Spleen (tissue), 7 donors: Measurements from ENCODE around the gene CDC6.

Source experiments
- CTCF ChIP-seq, 11 experiments: fragments of 200-600 bp in 7 of 11; fragments of 450-650 bp in 4 of 11; sonication (generic) in 4 of 11; IDR thresholded peaks in 8 of 11; conservative IDR thresholded peaks in 3 of 11; 1 replicate in 7 of 11; 2 replicates in 4 of 11; pipeline versions ENCODE4 v1.4.0 to v1.8.0; 2016 to 2021; ENCODE audit warnings: antibody characterized with exemption in 11 of 11, inconsistent platforms in 4 of 11, mild to moderate bottlenecking in 1 of 11
- POLR2AphosphoS5 ChIP-seq, 3 donors: sonication (generic); formaldehyde crosslinking; IDR thresholded peaks; one replicate each; pipeline ENCODE4 v1.5.1; 2017; ENCODE audit warnings: antibody characterized with exemption in 3 of 3
- donor health status: DM: no; HTN: no; CAD: no; lungs with moderate emphysema.
- donor health status: DM: no; HTN: no; CAD: no.
- donor health status: DM: no; HTN: no; CAD: no.

- TF ChIP-seq CTCF (IDR thresholded peaks at IDR 0.05 in 8 of 11, conservative IDR thresholded peaks at IDR 0.05 in 3 of 11) (no peak), POLR2AphosphoS5 (IDR thresholded peaks at IDR 0.05) (peak in 2 of 3 donors; percentile 56 to 78)
Observed at GRCh38 chr17:40338941-40339649, 51.4 kb downstream of the CDC6 start.
